ES-I3 (cell line): Measurements from ENCODE around the gene EPHB1.
A peak's percentile ranks its signal among the peaks of the same experiment; 100 is the strongest.
"Not testable (repeated sequence)": the region's sequence is repeated elsewhere in the genome, so short reads cannot be mapped to it uniquely, and the experiment has no call there.

Experiments used
- H3K36me3 ChIP-seq: 2 replicates; pipeline ENCODE4 v1.6.1; 2013; ENCODE audit warnings: mild to moderate bottlenecking, low read length, control low read depth, moderate library complexity; ENCODE audit not compliant: insufficient read depth
- H3K4me1 ChIP-seq: 2 replicates; pipeline ENCODE4 v1.6.1; 2013; ENCODE audit warnings: mild to moderate bottlenecking, control low read depth, low read length; ENCODE audit not compliant: insufficient read depth
- H3K9ac ChIP-seq: 2 replicates; pipeline ENCODE4 v1.6.1; 2013; ENCODE audit warnings: low read depth, mild to moderate bottlenecking, low read length, moderate library complexity
- H3K9me3 ChIP-seq: 2 replicates; pipeline ENCODE4 v1.6.1; 2013; ENCODE audit warnings: mild to moderate bottlenecking, low read length, moderate library complexity; ENCODE audit not compliant: control insufficient read depth, insufficient read depth

EPHB1 gene

DNA sequence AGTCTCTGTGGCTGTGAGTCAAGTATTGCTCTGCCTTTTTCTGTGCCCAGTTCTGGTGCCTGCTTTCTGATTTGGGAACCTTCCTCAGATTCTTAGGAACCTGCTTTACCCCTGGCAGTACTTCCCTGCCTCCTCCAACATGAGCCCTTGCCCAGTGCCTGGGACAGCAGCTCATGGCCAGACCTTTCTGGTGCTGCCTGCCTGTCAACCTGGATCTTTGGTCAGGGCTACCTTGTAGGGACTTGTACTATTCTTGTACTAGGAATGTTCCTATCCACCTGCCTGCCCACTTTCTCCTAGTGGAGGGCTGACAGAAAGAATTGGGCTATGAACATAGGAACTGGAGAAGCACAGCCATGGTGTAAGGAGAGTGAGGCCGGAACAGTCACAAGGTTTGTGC lies 28.8 kb upstream of the EPHB1 start:
- Histone ChIP-seq H3K9ac (no peak overlapping the region), H3K36me3 (no peaks in the 10 kb centered on the region)

DNA sequence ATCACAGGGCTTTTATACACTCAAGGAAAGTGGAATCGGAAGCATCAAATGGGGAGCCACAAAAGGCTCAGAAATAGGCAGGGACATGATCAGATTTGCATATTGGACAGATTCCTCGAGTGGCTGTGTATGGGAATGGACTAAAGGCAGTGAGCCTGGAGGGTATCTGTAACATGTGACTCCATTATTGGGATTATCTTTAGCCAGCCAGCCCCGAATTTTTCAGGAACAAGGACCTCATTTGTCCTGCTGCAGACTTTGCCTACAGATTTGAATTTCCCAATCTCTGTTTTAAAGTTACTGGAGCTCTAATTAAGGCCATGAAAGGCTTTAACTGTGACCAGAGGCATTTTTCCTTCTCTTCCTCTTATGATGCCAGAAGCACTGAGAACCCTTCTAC lies 26.9 kb upstream of the EPHB1 start:
- no peaks in the 10 kb centered on the region for H3K36me3 ChIP-seq

More for the DNA sequence above, 28.8 kb upstream of the EPHB1 start:
- no peaks in the 10 kb centered on the region for H3K4me1 ChIP-seq
- no peaks in the 10 kb centered on the region for H3K9me3 ChIP-seq

DNA sequence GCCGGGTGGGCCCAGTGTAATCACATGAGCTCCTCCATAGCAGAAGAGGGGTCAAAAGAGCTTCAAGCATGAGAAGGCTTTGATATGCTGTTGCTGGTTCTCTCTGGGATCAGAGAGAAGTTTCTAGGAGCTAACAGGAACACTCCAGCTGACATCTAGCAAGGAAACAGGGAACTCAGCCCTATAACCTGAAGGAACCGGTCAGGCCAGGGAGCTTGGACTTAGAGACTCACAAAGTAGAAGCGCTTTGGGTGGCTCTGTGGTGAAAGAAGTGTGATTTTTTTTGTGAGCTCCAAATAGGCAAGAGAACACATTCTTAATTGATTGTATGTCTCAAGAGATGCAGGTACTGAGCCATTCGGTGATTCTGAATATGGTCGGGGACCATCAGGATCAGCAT lies 26.2 kb upstream of the EPHB1 start:
- no peaks in the 10 kb centered on the region for H3K4me1 ChIP-seq
- H3K9me3 ChIP-seq = no peaks in the 10 kb centered on the region
- H3K9ac ChIP-seq = no peak overlapping the region
- no peaks in the 10 kb centered on the region for H3K36me3 ChIP-seq

More for the DNA sequence above, 26.9 kb upstream of the EPHB1 start:
- Histone ChIP-seq H3K9ac (no peak overlapping the region), H3K9me3 (no peaks in the 10 kb centered on the region), H3K4me1 (no peaks in the 10 kb centered on the region)

DNA sequence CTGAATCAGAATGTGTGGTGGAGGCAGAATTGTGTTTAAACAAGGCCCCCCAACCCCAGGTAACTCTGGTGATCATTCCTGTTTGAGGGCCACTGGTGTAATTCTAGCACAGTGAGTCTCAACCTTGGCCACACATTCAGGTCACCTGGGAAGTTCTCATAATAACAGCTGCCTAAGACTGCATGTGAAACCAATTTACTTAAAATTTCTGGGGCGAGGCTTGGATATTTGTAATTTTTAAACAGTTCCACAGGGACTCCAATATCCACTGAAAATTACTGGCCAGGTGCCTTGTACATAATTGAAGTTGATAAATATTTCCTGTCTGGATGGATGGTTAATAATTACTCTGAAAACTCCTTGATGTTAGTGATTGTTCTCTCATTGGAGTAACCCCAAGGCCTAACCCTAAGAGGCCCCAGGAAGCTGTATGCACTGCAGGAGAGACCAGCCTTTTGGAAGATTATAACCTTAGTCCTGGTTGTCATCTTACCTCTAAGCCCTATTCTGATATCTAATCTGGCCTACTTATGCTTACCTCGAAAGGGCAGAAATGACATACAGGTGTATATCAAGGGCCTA lies 25.7 kb upstream of the EPHB1 start:
- Histone ChIP-seq H3K4me1 (no peaks in the 10 kb centered on the region), H3K9ac (no peak overlapping the region), H3K36me3 (no peaks in the 10 kb centered on the region), H3K9me3 (no peaks in the 10 kb centered on the region)

DNA sequence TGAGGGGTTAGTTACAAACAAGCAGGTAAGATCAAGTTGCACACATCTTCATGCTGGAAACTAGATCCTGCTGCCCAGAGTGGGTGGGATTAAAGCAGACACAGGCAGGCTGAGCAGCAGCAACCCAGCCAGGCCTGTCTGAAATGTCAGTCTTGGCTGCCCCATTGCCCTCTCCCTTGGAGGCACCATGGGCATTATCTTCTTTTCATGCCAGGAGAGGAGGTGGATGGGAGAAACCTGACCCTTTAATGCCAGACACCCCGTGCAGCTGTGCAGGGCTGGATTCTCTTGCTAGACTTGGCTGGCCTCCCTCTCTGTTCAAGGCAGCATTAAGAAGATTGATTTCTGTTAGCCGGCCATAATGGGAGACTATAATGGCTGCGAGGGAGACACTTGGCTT lies 23.0 kb upstream of the EPHB1 start:
- Histone ChIP-seq H3K9ac (no peak overlapping the region), H3K4me1 (no peaks in the 10 kb centered on the region), H3K9me3 (no peaks in the 10 kb centered on the region), H3K36me3 (no peaks in the 10 kb centered on the region)

DNA sequence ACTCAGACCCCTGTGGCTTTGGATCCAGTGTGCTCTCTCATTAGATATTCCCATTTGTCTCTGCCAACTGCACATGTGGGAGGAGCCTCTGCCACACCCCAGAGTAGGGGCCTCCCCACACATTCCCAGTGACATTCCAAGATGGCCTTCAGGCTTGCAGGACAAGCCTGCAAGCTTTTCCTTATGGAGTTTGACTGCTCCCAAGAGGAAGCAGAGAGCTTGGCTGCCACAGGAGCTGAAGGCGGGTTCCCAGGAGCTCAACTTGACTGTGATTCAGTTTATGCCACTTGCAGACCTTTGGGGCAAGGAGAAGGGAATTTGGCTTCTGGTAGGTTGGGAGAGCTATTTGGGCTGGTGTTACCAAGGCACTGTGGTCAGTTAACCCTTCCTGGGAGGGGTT lies 22.5 kb upstream of the EPHB1 start:
- no peaks in the 10 kb centered on the region for H3K4me1 ChIP-seq
- no peaks in the 10 kb centered on the region for H3K9me3 ChIP-seq
- H3K9ac ChIP-seq = no peak overlapping the region
- H3K36me3 ChIP-seq = no peaks in the 10 kb centered on the region

DNA sequence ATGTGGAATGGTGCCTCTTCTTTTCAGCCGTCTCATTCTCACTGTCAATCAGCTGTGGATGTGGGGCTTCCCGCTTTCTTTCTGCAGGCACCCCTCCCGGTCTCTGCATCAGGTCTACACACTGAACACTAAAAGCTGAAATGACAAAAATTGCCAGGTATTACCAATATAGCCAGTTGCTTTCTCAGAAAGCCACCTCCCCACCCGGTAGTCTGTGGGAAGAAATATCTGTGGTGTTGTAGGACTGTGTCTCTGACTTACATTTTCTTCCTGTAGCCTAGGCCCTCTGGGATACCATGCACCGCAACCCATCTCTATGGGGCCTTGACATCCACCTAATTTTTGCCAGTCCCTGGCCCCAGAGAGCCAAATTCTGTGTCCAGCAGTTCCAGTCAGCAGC lies 19.2 kb upstream of the EPHB1 start:
- no peak overlapping the region for H3K9ac ChIP-seq
- no peaks in the 10 kb centered on the region for H3K9me3 ChIP-seq
- no peaks in the 10 kb centered on the region for H3K4me1 ChIP-seq
- no peaks in the 10 kb centered on the region for H3K36me3 ChIP-seq

DNA sequence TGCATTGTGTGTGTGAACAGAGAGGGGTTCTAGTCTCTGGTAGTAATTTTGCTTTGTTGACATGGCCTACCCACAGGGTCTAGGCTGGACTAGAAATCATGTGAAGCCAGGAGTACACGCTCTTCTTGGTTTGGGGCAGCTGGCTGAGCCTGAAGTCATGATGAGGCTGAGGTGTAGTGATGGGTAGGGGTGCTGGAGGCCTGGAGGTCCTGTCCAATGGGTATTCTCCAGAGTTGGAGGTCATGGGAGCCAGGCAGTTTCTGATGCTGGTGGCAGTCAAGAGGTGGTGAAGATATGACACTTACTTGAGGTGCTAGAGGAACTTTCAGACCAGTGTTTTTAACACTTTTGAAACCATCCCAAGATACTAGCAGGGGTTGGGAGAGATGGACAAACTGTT lies 18.5 kb upstream of the EPHB1 start:
- Histone ChIP-seq H3K4me1 (no peaks in the 10 kb centered on the region), H3K9me3 (no peaks in the 10 kb centered on the region), H3K36me3 (no peaks in the 10 kb centered on the region), H3K9ac (no peak overlapping the region)

DNA sequence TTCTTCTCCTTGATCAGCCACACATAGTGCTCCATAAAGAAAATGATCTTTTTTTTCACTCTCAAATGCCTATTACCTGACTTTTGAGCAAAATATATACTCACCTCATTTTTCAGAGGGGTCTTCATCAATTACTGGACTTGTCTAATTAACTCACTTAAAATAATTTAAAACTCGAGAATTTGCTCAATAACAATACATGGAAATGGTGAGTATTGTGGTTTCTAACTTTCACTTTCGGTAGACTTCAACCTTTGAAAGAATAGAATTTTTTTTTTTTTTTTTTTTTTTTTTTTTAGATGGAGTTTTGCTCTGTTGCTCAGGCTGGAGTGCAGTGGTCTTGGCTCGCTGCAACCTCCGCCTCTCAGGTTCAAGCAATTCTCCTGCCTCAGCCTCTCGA lies 17.7 kb upstream of the EPHB1 start:
- H3K9ac ChIP-seq = no peak overlapping the region
- H3K36me3 ChIP-seq = no peaks in the 10 kb centered on the region
- H3K9me3 ChIP-seq = no peaks in the 10 kb centered on the region
- no peaks in the 10 kb centered on the region for H3K4me1 ChIP-seq

DNA sequence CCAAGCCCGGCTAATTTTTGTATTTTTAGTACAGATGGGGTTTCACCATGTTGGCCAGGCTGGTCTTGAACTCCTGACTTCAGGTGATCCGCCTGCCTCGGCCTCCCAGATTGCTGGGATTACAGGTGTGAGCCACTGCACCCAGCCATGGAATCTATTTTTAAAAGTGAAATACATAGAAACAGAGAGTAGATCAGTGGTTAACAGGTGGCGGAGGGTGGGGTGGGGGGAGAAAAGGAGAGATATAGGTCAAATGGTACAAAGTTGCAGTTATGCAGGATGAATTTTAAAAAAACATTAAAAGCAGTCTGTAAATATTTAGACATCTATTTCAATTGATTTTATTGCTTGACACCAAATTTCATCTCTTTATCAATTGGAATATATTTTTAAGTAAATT lies 6.8 kb upstream of the EPHB1 start:
- not testable (repeated sequence) for H3K36me3 ChIP-seq, H3K4me1 ChIP-seq, H3K9me3 ChIP-seq

DNA sequence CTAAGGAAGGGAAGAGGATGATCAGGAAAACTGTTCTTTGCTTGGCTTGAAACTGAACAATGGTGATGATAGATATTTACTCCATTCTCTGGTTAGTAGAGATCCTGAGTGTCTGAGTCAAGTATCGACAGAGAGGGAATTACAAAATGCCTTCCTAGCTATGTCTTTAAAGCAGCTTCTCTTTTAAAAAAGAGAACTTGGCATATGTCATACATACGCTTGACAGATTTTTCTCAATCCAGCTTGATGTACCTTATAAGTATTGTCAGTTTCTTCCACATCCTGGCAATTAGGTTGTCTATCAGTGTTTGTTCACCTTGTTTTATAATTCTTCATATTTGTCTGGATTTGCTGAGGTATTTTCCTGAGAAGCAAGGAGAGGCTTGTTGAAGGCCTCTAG lies 5.0 kb upstream of the EPHB1 start:
- Histone ChIP-seq H3K36me3 (no peaks in the 10 kb centered on the region), H3K4me1 (no peaks in the 10 kb centered on the region), H3K9ac (no peak overlapping the region), H3K9me3 (no peaks in the 10 kb centered on the region)

More for the DNA sequence above, 6.8 kb upstream of the EPHB1 start:
- H3K9ac ChIP-seq = not testable (repeated sequence)

DNA sequence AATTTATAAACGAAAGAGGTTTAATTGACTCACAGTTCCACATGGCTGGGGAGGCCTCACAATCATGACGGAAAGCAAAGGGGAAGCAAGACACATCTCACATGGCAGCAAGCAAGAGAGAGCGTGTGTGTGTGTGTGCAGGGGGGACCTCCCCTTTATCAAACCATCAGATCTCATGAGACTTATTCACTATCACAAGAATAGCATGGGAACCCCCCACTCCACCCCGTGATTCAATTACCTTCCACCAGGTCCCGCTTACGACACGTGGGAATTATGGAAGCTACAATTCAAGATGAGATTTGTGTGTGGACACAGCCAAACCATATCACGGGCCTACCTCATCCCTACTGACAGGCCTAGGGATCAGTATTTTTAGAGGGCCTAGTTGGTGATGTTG lies 3.1 kb upstream of the EPHB1 start:
- H3K9me3 ChIP-seq = no peaks in the 10 kb centered on the region
- H3K4me1 ChIP-seq = no peaks in the 10 kb centered on the region
- H3K9ac ChIP-seq = no peak overlapping the region
- H3K36me3 ChIP-seq = no peaks in the 10 kb centered on the region

DNA sequence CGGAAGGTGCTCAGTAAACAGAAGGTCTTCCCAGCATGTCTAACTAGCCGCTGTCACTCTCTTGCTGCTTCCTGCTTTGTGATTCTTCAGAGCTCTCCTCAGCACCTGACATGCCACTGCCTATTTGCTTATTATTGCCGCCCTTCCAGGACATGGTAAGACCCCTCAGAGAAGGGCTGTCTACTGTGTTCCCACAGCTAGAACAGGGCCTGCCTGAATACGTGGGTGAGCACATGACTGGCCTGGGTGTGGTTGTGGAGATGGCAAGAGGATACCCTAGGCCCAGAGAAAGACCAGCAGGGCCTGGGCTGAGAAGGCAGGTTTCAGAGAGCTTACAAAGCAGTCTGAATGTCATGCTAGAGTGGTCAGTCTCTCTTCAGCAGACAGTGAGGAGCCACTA lies 2.4 kb upstream of the EPHB1 start:
- no peaks in the 10 kb centered on the region for H3K9me3 ChIP-seq
- no peak overlapping the region for H3K9ac ChIP-seq
- H3K4me1 ChIP-seq = no peaks in the 10 kb centered on the region
- no peaks in the 10 kb centered on the region for H3K36me3 ChIP-seq

DNA sequence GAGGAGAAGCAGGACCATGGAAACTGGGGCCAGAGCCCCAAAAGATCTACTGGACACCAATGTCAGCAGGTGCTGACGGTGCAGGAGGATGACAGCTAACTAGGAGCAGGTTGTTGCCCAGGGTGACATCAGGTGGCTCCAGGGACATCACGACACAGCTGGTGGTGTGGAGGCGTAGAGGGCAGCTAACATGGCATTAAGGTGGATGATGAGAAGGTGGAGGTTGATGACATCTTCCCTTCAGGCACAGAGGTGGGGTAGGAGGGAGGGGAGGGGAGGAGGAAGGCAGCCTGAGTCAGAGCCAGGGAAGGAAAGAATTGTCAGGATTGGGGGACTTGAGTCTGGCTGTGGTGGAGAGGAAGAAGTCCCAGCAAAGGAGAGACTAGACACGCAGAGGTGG lies 1.5 kb upstream of the EPHB1 start:
- Histone ChIP-seq H3K9ac (no peak overlapping the region), H3K4me1 (no peaks in the 10 kb centered on the region), H3K36me3 (no peaks in the 10 kb centered on the region)

DNA sequence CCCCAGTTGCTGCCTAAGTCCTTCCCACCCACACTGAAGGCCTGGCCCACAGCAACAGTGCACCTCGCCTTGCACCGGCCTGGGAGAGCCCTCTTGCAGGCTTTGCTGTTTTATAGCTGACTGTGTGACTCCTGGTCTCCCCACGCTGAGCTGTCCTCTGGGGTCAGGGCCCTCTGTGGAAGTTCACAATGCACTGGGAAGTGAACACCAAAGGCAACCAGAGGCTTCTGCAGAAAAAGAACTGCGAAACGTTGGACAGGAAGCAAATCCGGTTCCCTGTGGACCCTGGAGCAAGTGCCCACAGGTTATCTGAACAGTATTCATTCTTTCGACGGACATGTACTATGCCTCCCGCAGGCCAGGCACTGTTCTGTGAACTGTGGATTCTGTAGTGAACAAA lies 737 bp upstream of the EPHB1 start:
- Histone ChIP-seq H3K36me3 (no peaks in the 10 kb centered on the region), H3K9me3 (no peaks in the 10 kb centered on the region), H3K9ac (no peak overlapping the region), H3K4me1 (no peaks in the 10 kb centered on the region)

More for the DNA sequence above, 1.5 kb upstream of the EPHB1 start:
- no peaks in the 10 kb centered on the region for H3K9me3 ChIP-seq

DNA sequence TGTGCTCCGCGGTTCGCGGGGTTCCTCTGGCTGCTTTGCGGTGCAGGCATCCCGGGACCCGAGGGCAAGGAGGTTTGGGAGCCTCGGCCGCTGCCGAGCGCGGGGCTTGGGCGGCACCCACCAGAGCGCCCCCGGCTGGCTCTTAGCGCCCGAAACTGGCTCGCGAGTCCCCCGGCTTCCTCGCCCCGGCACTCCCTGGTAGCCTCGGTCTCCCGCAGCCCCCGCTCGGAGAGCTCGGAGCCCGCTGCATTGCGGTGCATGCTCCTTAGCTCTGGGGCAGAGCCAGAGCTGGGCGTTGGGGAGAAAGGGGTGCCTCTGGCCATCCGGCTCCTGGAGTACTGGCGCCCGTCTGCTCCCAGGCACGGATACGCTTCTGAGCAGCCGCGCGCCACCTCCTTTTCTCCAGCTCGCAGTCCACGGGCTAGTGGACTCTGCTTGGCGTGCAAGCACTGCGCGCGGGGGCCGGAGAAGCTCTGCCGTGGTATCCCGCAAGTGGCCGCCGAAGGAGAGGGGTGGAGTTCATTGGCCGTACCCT lies 753 bp downstream of the EPHB1 start:
- Histone ChIP-seq H3K9ac (peak overlapping the region; percentile 61), H3K4me1 (no peaks in the 10 kb centered on the region), H3K9me3 (no peaks in the 10 kb centered on the region), H3K36me3 (no peaks in the 10 kb centered on the region)
